ENCODE measurements around the gene LMTK2. TPM values are rescaled to one million over a fixed set of nuclear protein-coding genes. Genes with fewer than 3 reads are reported as not detected.

The LMTK2 gene
- total and polyA plus RNA-seq, 2 experiments from 2014 or later: 6.1 to 30.8 TPM

- TF ChIP-seq ZNF462 (CRISPR knock-in tag; IDR thresholded peaks at IDR 0.05) (no peak), REST (IDR thresholded peaks at IDR 0.05; ENCODE audit: unreplicated experiment) (no peak), ZNF114 (CRISPR knock-in tag; IDR thresholded peaks at IDR 0.05) (no peak), JUNB (IDR thresholded peaks at IDR 0.05; ENCODE audit: unreplicated experiment) (no peak), CTCF (conservative IDR thresholded peaks at IDR 0.05; ENCODE audit: low read depth in 2 of 2) (peak in 1 of 2 experiments; percentile 20; a peak in 1 of 4 replicates)
These were observed 67.9 kb downstream of the LMTK2 start (continued) for GRCh38 chr7:98174334-98175259.
